DLD1 (cell line): ENCODE measurements around the gene ADGRV1.

Source experiments
- in situ Hi-C: cut with HindIII; loops from 2 replicates; pipeline ENCODE4 v1.10.0; 2017; ENCODE audit warnings: low sequenced_read_pairs

ADGRV1 gene

GRCh38 chr5:90855296-90856010 lies 296.9 kb downstream of the ADGRV1 start:
- in situ Hi-C loops: loop anchor here (25.0 kb wide), 1 partner anchor 557 kb away; no protein-coding TSS in a partner anchor

- in situ Hi-C loops: loop anchor here (25.0 kb wide), 1 partner anchor 550 kb away; no protein-coding TSS in a partner anchor
Observed at GRCh38 chr5:90861843-90862586, 303.4 kb downstream of the ADGRV1 start.

- in situ Hi-C loops: loop anchor here (25.0 kb wide), 1 partner anchor 547 kb away; no protein-coding TSS in a partner anchor
Observed at GRCh38 chr5:90865180-90865579, 306.6 kb downstream of the ADGRV1 start.

GRCh38 chr5:90866333-90866732 lies 307.7 kb downstream of the ADGRV1 start:
- in situ Hi-C loops: loop anchor here (25.0 kb wide), 1 partner anchor 546 kb away; no protein-coding TSS in a partner anchor

GRCh38 chr5:90866915-90867731 lies 308.5 kb downstream of the ADGRV1 start:
- in situ Hi-C loops: loop anchor here (25.0 kb wide), 1 partner anchor 545 kb away; no protein-coding TSS in a partner anchor

GRCh38 chr5:90868799-90869198 lies 310.2 kb downstream of the ADGRV1 start:
- in situ Hi-C loops: loop anchor here (25.0 kb wide), 1 partner anchor 544 kb away; no protein-coding TSS in a partner anchor

- in situ Hi-C loops: loop anchor here (25.0 kb wide), 1 partner anchor 541 kb away; no protein-coding TSS in a partner anchor
Observed at GRCh38 chr5:90871391-90871991, 312.9 kb downstream of the ADGRV1 start.

- in situ Hi-C loops: loop anchor here (25.0 kb wide), 1 partner anchor 539 kb away; no protein-coding TSS in a partner anchor
Observed at GRCh38 chr5:90873033-90873517, 314.5 kb downstream of the ADGRV1 start.

- in situ Hi-C loops: loop anchor here (25.0 kb wide), 1 partner anchor 538 kb away; no protein-coding TSS in a partner anchor
Observed at GRCh38 chr5:90874066-90874465, 315.5 kb downstream of the ADGRV1 start.

GRCh38 chr5:90875456-90875855 lies 316.9 kb downstream of the ADGRV1 start:
- in situ Hi-C loops: no loop called here

GRCh38 chr5:90876366-90876765 lies 317.8 kb downstream of the ADGRV1 start:
- in situ Hi-C loops: no loop called here

GRCh38 chr5:90877049-90877448 lies 318.5 kb downstream of the ADGRV1 start:
- in situ Hi-C loops: no loop called here

GRCh38 chr5:90878081-90878480 lies 319.5 kb downstream of the ADGRV1 start:
- in situ Hi-C loops: no loop called here

- in situ Hi-C loops: no loop called here
Observed at GRCh38 chr5:90878549-90879196, 320.1 kb downstream of the ADGRV1 start.

- in situ Hi-C loops: no loop called here
Observed at GRCh38 chr5:90881626-90882150, 323.1 kb downstream of the ADGRV1 start.

- in situ Hi-C loops: no loop called here
Observed at GRCh38 chr5:90882448-90882847, 323.9 kb downstream of the ADGRV1 start.

- in situ Hi-C loops: no loop called here
Observed at GRCh38 chr5:90885180-90885868, 326.7 kb downstream of the ADGRV1 start.

GRCh38 chr5:90886381-90886780 lies 327.8 kb downstream of the ADGRV1 start:
- in situ Hi-C loops: no loop called here
